Spleen (tissue), 7 donors: Measurements from ENCODE around the gene AFMID.

ENCODE experiments used
- CTCF ChIP-seq, 11 experiments: fragments of 200-600 bp in 7 of 11; fragments of 450-650 bp in 4 of 11; sonication (generic) in 4 of 11; IDR thresholded peaks in 8 of 11; conservative IDR thresholded peaks in 3 of 11; 1 replicate in 7 of 11; 2 replicates in 4 of 11; pipeline versions ENCODE4 v1.4.0 to v1.8.0; 2016 to 2021; ENCODE audit warnings: antibody characterized with exemption in 11 of 11, inconsistent platforms in 4 of 11, mild to moderate bottlenecking in 1 of 11
- POLR2A ChIP-seq, 3 donors: fragments of 450-650 bp; IDR thresholded peaks; one replicate each; pipeline ENCODE4 v1.5.1; 2017; ENCODE audit warnings: antibody characterized with exemption in 3 of 3, mild to moderate bottlenecking in 1 of 3
- POLR2AphosphoS5 ChIP-seq, 3 donors: sonication (generic); formaldehyde crosslinking; IDR thresholded peaks; one replicate each; pipeline ENCODE4 v1.5.1; 2017; ENCODE audit warnings: antibody characterized with exemption in 3 of 3
- donor health status: DM: no; HTN: no; CAD: no; lungs with moderate emphysema.
- donor health status: DM: no; HTN: no; CAD: no.
- donor health status: DM: no; HTN: no; CAD: no.

GRCh38 chr17:78180083-78180482, 7.1 kb upstream of the AFMID start:
- no peak for TF ChIP-seq CTCF (IDR thresholded peaks at IDR 0.05 in 8 of 11, conservative IDR thresholded peaks at IDR 0.05 in 3 of 11)
- TF ChIP-seq POLR2A (IDR thresholded peaks at IDR 0.05), result no peak
- no peak for TF ChIP-seq POLR2AphosphoS5 (IDR thresholded peaks at IDR 0.05)
